H1 (cell line): Measurements from ENCODE around the gene ZBP1. TPM values are rescaled to one million over a fixed set of nuclear protein-coding genes. Genes with fewer than 3 reads are reported as not detected.

Experiments
- CTCF ChIA-PET: fragments of 300-600 bp; sonication (Branson Sonifier 250); formaldehyde crosslinking; loops from one replicate; lab custom pipeline; 2021; ENCODE audit not compliant: partially characterized antibody; lab: Charles Lee
- POLR2A ChIA-PET: fragments of 300-600 bp; sonication (Branson Sonifier 250); formaldehyde crosslinking; loops from one replicate; lab custom pipeline; 2021; ENCODE audit warnings: inconsistent platforms; ENCODE audit not compliant: partially characterized antibody; lab: Charles Lee
- DNase-seq, 2 experiments: peaks; one replicate each; pipeline versions ENCODE4 v3.0.0 to v3.0.0-alpha.2; 2010 to 2022; ENCODE audit warnings: low spot score in 2 of 2, low read depth in 1 of 2, mixed read lengths in 1 of 2
- FAIRE-seq: peaks from 2 replicates; lab custom pipeline; 2011; peaks lifted over from hg19 to GRCh38; lab: Jason Lieb, UNC
- H2AFZ ChIP-seq: 2 replicates; pipeline ENCODE4 v1.8.1; 2012; ENCODE audit warnings: low read length, inconsistent platforms
- H2AK5ac ChIP-seq: 2 replicates; pipeline ENCODE4 v1.6.1; 2013; ENCODE audit warnings: low read depth, low read length
- H2BK120ac ChIP-seq: replicated peaks from 2 replicates; pipeline ENCODE3; 2013; ENCODE audit warnings: low read depth, low read length, inconsistent platforms
- H2BK12ac ChIP-seq: 2 replicates; pipeline ENCODE4 v1.6.1; 2013; ENCODE audit warnings: low read depth, low read length
- H2BK15ac ChIP-seq: 2 replicates; pipeline ENCODE4 v1.6.1; 2013; ENCODE audit warnings: low read length
- H2BK20ac ChIP-seq: 2 replicates; pipeline ENCODE4 v1.6.1; 2013; ENCODE audit warnings: low read length
- H2BK5ac ChIP-seq: 2 replicates; pipeline ENCODE4 v1.6.1; 2013; ENCODE audit warnings: low read depth, low read length
- H3K14ac ChIP-seq: 2 replicates; pipeline ENCODE4 v1.6.1; 2013; ENCODE audit warnings: inconsistent platforms; ENCODE audit not compliant: insufficient read length
- H3K18ac ChIP-seq: 2 replicates; pipeline ENCODE4 v1.6.1; 2013; ENCODE audit warnings: low read length; ENCODE audit errors: extremely low read depth
- H3K23ac ChIP-seq: 2 replicates; pipeline ENCODE4 v1.6.1; 2013; ENCODE audit warnings: inconsistent platforms; ENCODE audit not compliant: insufficient read length
- H3K23me2 ChIP-seq: 2 replicates; pipeline ENCODE4 v1.6.1; 2013; ENCODE audit warnings: low read depth, low read length
- H3K27ac ChIP-seq: 2 replicates; pipeline ENCODE4 v1.6.1; 2011; ENCODE audit warnings: low read depth, low read length, inconsistent platforms
- H3K27me3 ChIP-seq, 4 experiments: replicated peaks in 1 of 4; 1 replicate in 1 of 4; 2 replicates in 3 of 4; pipeline versions ENCODE4 v1.6.1 to v1.8.1; 2011 to 2013; ENCODE audit warnings: low read length in 3 of 4, mild to moderate bottlenecking in 3 of 4, inconsistent platforms in 2 of 4, mixed read lengths in 2 of 4, moderate library complexity in 1 of 4; ENCODE audit not compliant: control insufficient read depth in 3 of 4, insufficient read depth in 3 of 4; ENCODE audit errors: extremely low read depth in 1 of 4
- H3K36me3 ChIP-seq, 4 experiments: 2 replicates each; pipeline versions ENCODE4 v1.6.1 to v1.8.1; 2011 to 2013; ENCODE audit warnings: mild to moderate bottlenecking in 4 of 4, low read length in 3 of 4, moderate library complexity in 2 of 4, control low read depth in 1 of 4, inconsistent platforms in 1 of 4; ENCODE audit not compliant: insufficient read depth in 4 of 4, control insufficient read depth in 2 of 4
- H3K4ac ChIP-seq: replicated peaks from 2 replicates; pipeline ENCODE3; 2013; ENCODE audit warnings: low read length, low read depth, mixed read lengths, inconsistent platforms; ENCODE audit not compliant: insufficient read length
- H3K4me1 ChIP-seq, 4 experiments: replicated peaks in 1 of 4; 1 replicate in 1 of 4; 2 replicates in 3 of 4; pipeline versions ENCODE4 v1.6.1 to v1.8.1; 2011 to 2013; ENCODE audit warnings: low read length in 3 of 4, inconsistent platforms in 2 of 4, mixed read lengths in 1 of 4; ENCODE audit not compliant: insufficient read depth in 4 of 4, control insufficient read depth in 3 of 4
- H3K4me2 ChIP-seq, 2 experiments: 2 replicates each; pipeline versions ENCODE4 v1.6.1 to v1.8.1; 2011 to 2013; ENCODE audit warnings: low read depth in 2 of 2, low read length in 2 of 2, control low read depth in 1 of 2, inconsistent platforms in 1 of 2, mild to moderate bottlenecking in 1 of 2; ENCODE audit not compliant: insufficient read depth in 1 of 2
- H3K4me3 ChIP-seq, 4 experiments: fragments of 200-600, 300-600 bp in 1 of 4; sonication (generic), shearing (Covaris generic), sonication (Bioruptor Twin) in 1 of 4; 2 replicates each; pipeline versions ENCODE4 v1.5.1 to v1.8.1; 2011 to 2016; ENCODE audit warnings: low read length in 4 of 4, low read depth in 3 of 4, control low read depth in 2 of 4, inconsistent platforms in 2 of 4, mild to moderate bottlenecking in 2 of 4, mixed read lengths in 1 of 4, moderate library complexity in 1 of 4; ENCODE audit not compliant: insufficient read depth in 2 of 4; ENCODE audit errors: extremely low read depth in 1 of 4
- H3K56ac ChIP-seq: replicated peaks from 2 replicates; pipeline ENCODE3; 2013; ENCODE audit warnings: low read depth, mild to moderate bottlenecking, mixed read lengths, low read length, inconsistent platforms; ENCODE audit not compliant: insufficient read length
- H3K79me1 ChIP-seq: 2 replicates; pipeline ENCODE4 v1.6.1; 2013; ENCODE audit warnings: low read depth, low read length, control low read depth
- H3K79me2 ChIP-seq, 2 experiments: 2 replicates each; pipeline versions ENCODE4 v1.6.1 to v1.8.1; 2012 to 2013; ENCODE audit warnings: low read length in 2 of 2, mild to moderate bottlenecking in 2 of 2, inconsistent platforms in 1 of 2; ENCODE audit not compliant: insufficient read depth in 2 of 2, control insufficient read depth in 1 of 2
- H3K9ac ChIP-seq, 4 experiments: replicated peaks in 1 of 4; 1 replicate in 1 of 4; 2 replicates in 3 of 4; pipeline versions ENCODE4 v1.6.1 to v1.8.1; 2011 to 2013; ENCODE audit warnings: low read depth in 3 of 4, low read length in 3 of 4, control low read depth in 2 of 4, mild to moderate bottlenecking in 2 of 4, moderate library complexity in 2 of 4, inconsistent platforms in 1 of 4; ENCODE audit errors: extremely low read depth in 1 of 4
- H3K9me3 ChIP-seq, 2 experiments: 2 replicates each; pipeline versions ENCODE4 v1.6.1 to v1.8.1; 2012 to 2013; ENCODE audit warnings: mild to moderate bottlenecking in 2 of 2, moderate library complexity in 2 of 2, control low read depth in 1 of 2, inconsistent platforms in 1 of 2, low read depth in 1 of 2, low read length in 1 of 2, mixed read lengths in 1 of 2; ENCODE audit not compliant: insufficient read depth in 2 of 2
- H4K20me1 ChIP-seq, 2 experiments: replicated peaks in 1 of 2; 2 replicates each; pipeline versions ENCODE3 to v1.8.1; 2011 to 2013; ENCODE audit warnings: inconsistent platforms in 2 of 2, low read length in 2 of 2, mild to moderate bottlenecking in 1 of 2; ENCODE audit not compliant: insufficient read depth in 2 of 2, control insufficient read depth in 1 of 2
- H4K5ac ChIP-seq: 2 replicates; pipeline ENCODE4 v1.6.1; 2013; ENCODE audit warnings: low read length, low read depth, mixed read lengths, inconsistent platforms; ENCODE audit not compliant: insufficient read length
- H4K8ac ChIP-seq: 2 replicates; pipeline ENCODE4 v1.8.0; 2013; ENCODE audit warnings: mild to moderate bottlenecking, moderate library complexity, low read length, inconsistent platforms; ENCODE audit not compliant: insufficient read depth; ENCODE audit errors: extremely low read depth
- H4K91ac ChIP-seq: replicated peaks from 2 replicates; pipeline ENCODE3; 2013; ENCODE audit warnings: low read length, mixed read lengths, inconsistent platforms; ENCODE audit not compliant: insufficient read length
- CHD1 ChIP-seq: IDR thresholded peaks from 2 replicates; pipeline ENCODE4 v1.6.1; 2012; ENCODE audit warnings: low read depth, low read length, improper control_type of control experiment
- CTBP2 ChIP-seq: IDR thresholded peaks from 2 replicates; pipeline ENCODE4 v1.7.0; 2011; ENCODE audit warnings: borderline replicate concordance, mild to moderate bottlenecking, moderate library complexity, mixed read lengths, low read length; ENCODE audit not compliant: insufficient read depth, insufficient read length
- EP300 ChIP-seq, 2 experiments: IDR thresholded peaks; 1 replicate in 1 of 2; 2 replicates in 1 of 2; pipeline ENCODE4 v1.6.1; 2011 to 2012; ENCODE audit warnings: low read depth in 2 of 2, low read length in 2 of 2, mild to moderate bottlenecking in 2 of 2, borderline replicate concordance in 1 of 2, inconsistent platforms in 1 of 2, moderate library complexity in 1 of 2
- KDM1A ChIP-seq: fragments of 200-600, 300-600 bp; sonication (generic); IDR thresholded peaks from 2 replicates; pipeline ENCODE4 v1.7.1; 2016; ENCODE audit warnings: mild to moderate bottlenecking, low read length, borderline replicate concordance
- MAX ChIP-seq: IDR thresholded peaks from 2 replicates; pipeline ENCODE4 v1.6.1; 2012; ENCODE audit warnings: inconsistent platforms
- NANOG ChIP-seq: IDR thresholded peaks from 2 replicates; pipeline ENCODE4 v1.6.1; 2011; ENCODE audit warnings: low read length, low read depth, mild to moderate bottlenecking, inconsistent platforms; ENCODE audit not compliant: insufficient read depth, poor library complexity, severe bottlenecking
- RFX5 ChIP-seq: IDR thresholded peaks from 2 replicates; pipeline ENCODE4 v1.6.1; 2011; ENCODE audit warnings: low read depth, low read length, improper control_type of control experiment, borderline replicate concordance
- WGBS, 2 experiments: shearing (Covaris generic) in 1 of 2; methylation state at CpG; one replicate each; pipeline versions ENCODE4 v1.1.6 to v1.1.7; 2013 to 2015; ENCODE audit warnings: low lambda C conversion rate in 2 of 2, mixed read lengths in 2 of 2, inconsistent platforms in 1 of 2, low coverage in 1 of 2, missing lambda C conversion rate in 1 of 2; ENCODE audit not compliant: insufficient replicate concordance in 2 of 2, insufficient coverage in 1 of 2, insufficient read length in 1 of 2; ENCODE audit errors: extremely low coverage in 1 of 2, missing lambda C conversion rate in 1 of 2; 5-methylcytosine and 5-hydroxymethylcytosine counted together
- polyA plus RNA-seq, 7 experiments: library from polyadenylated mRNA; depleted of rRNA in 3 of 7; stranded (reverse) in 5 of 7; unstranded in 2 of 7; fragments of >200 nt in 5 of 7; fragments of 200-250 nt in 2 of 7; gene quantifications; 1 replicate in 5 of 7; 2 replicates in 1 of 7; 4 replicates in 1 of 7; pipeline versions ENCODE4 v1.2.1 to v1.2.3, GENCODE V29; 2011 to 2013; ENCODE audit warnings: missing spikeins in 2 of 7, mixed read lengths in 2 of 7
- total RNA-seq: library from RNA; stranded (reverse); fragmentation: NEBNext Ultra II Directional; extraction: Animal tissue kit (Norgen Biotek cat#: 25700); gene quantifications from 2 replicates; pipeline ENCODE4 v1.2.1, GENCODE V29; 2021

The ZBP1 gene
- total and polyA plus RNA-seq, 2 of the 8 experiments (the other 6 are each of a cell fraction or from before 2014, with no cell fraction given), result not detected

GRCh38 chr20:57557926-57558613 is 62.2 kb downstream of the ZBP1 start:
- H3K4me1 ChIP-seq, result no peaks in the 10 kb centered on the region
- no peaks in the 10 kb centered on the region for H4K20me1 ChIP-seq
- ChIA-PET CTCF (interaction anchor here (1.1 to 6.3 kb wide), 3 partner anchors 12 to 17 kb away, joined by 3 to 46 read pairs (median 3); no protein-coding TSS in a partner anchor), POLR2A (interaction anchor here (0.8 kb wide), 1 partner anchor 11 kb away, joined by 3 read pairs; no protein-coding TSS in a partner anchor)
- H3K27me3 ChIP-seq, result no peaks in the 10 kb centered on the region
- H2BK5ac ChIP-seq, result no peak overlapping the region
- H3K56ac ChIP-seq, result no peak overlapping the region
- no peak overlapping the region for H3K4me2 ChIP-seq
- no peak overlapping the region for H4K5ac ChIP-seq
- FAIRE-seq, result no peak
- H2BK15ac ChIP-seq, result no peak overlapping the region
- no peak overlapping the region for H4K8ac ChIP-seq
- WGBS, 2 experiments, result 93% methylated on average over 9 of the region's 9 CpGs; no CpG with 5 or more reads in 1 of the 2 experiments
- no peak overlapping the region for H2AFZ ChIP-seq
- no peak overlapping the region for H2BK20ac ChIP-seq
- H3K18ac ChIP-seq, result no peak overlapping the region
- no peaks in the 10 kb centered on the region for H3K23me2 ChIP-seq
- no peak overlapping the region for H2BK12ac ChIP-seq
- H3K4me3 ChIP-seq, result no peak overlapping the region
- no peak overlapping the region for H3K4ac ChIP-seq
- no peaks in the 10 kb centered on the region for H3K9me3 ChIP-seq
- no peaks in the 10 kb centered on the region for H3K79me2 ChIP-seq
- DNase-seq, result no peak
- no peak overlapping the region for H3K9ac ChIP-seq
- H3K79me1 ChIP-seq, result no peaks in the 10 kb centered on the region
- no peaks in the 10 kb centered on the region for H3K36me3 ChIP-seq
- no peak overlapping the region for H3K27ac ChIP-seq
- H4K91ac ChIP-seq, result no peak overlapping the region
- no peak overlapping the region for H2AK5ac ChIP-seq
- TF ChIP-seq MAX, result no peak
- TF ChIP-seq CHD1, result no peak
- TF ChIP-seq RFX5, result no peak
- TF ChIP-seq NANOG, result no peak
- TF ChIP-seq EP300 (IDR thresholded peaks at IDR 0.05; ENCODE audit: borderline replicate concordance in 1 of 2, low read depth in 2 of 2, low read length in 2 of 2), result no peak
- no peak for TF ChIP-seq KDM1A
- TF ChIP-seq CTBP2, result no peak
- TF ChIP-seq, all 59 proteins: peak for 0
- no peak overlapping the region for H2BK120ac ChIP-seq
- no peak overlapping the region for H3K23ac ChIP-seq
- no peak overlapping the region for H3K14ac ChIP-seq
